Prostate gland (tissue), 2 donors: Measurements from ENCODE around the gene ALG1.
A peak's percentile ranks its signal among the peaks of the same experiment; 100 is the strongest.

Source experiments
- POLR2A ChIP-seq: fragments of 450-650 bp; IDR thresholded peaks from one replicate; pipeline ENCODE4 v1.6.1; 2016; ENCODE audit warnings: antibody characterized with exemption, mild to moderate bottlenecking
- POLR2AphosphoS5 ChIP-seq: sonication (generic); formaldehyde crosslinking; IDR thresholded peaks from one replicate; pipeline ENCODE4 v1.6.1; 2017; ENCODE audit warnings: antibody characterized with exemption
- TF ChIP-seq, protein P1 (sequence below), 4 experiments: fragments of 200-600 bp in 2 of 4; fragments of 450-650 bp in 2 of 4; sonication (generic) in 2 of 4; IDR thresholded peaks; 1 replicate in 3 of 4; 2 replicates in 1 of 4; pipeline ENCODE4 v1.5.1; 2016 to 2019; ENCODE audit warnings: antibody characterized with exemption in 4 of 4, mild to moderate bottlenecking in 2 of 4, moderate library complexity in 2 of 4

DNA sequence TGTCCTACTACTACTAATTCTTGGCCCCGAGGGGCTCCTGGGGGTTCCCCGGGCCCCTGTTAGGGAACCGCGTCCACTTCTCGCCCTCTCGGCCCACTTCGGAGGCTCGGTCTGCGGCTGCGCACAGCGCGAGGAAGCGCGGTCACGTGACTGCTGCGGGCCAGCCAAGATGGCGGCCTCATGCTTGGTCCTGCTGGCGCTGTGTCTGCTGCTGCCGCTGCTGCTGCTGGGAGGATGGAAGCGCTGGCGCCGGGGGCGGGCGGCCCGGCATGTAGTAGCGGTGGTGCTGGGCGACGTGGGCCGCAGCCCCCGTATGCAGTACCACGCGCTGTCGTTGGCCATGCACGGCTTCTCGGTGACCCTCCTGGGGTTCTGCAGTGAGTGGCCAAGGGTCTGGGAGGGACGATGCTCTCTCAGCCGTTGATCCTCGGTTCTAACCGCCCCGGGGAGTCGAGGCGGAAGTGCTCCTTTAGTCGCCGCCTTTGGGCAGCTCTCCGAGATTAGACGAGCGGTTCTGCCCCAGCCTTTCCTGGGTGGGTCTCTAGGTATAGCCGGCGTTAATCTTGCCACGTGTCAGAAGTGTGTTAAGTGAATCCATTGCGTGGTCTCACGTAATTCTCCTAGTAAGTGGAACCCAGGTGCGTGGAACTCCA, at the start of gene ALG1:
- TF ChIP-seq, protein P1, sequence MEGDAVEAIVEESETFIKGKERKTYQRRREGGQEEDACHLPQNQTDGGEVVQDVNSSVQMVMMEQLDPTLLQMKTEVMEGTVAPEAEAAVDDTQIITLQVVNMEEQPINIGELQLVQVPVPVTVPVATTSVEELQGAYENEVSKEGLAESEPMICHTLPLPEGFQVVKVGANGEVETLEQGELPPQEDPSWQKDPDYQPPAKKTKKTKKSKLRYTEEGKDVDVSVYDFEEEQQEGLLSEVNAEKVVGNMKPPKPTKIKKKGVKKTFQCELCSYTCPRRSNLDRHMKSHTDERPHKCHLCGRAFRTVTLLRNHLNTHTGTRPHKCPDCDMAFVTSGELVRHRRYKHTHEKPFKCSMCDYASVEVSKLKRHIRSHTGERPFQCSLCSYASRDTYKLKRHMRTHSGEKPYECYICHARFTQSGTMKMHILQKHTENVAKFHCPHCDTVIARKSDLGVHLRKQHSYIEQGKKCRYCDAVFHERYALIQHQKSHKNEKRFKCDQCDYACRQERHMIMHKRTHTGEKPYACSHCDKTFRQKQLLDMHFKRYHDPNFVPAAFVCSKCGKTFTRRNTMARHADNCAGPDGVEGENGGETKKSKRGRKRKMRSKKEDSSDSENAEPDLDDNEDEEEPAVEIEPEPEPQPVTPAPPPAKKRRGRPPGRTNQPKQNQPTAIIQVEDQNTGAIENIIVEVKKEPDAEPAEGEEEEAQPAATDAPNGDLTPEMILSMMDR (IDR thresholded peaks at IDR 0.05) = peak in 1 of 4 experiments; percentile 25
- TF ChIP-seq POLR2AphosphoS5 = peak; percentile 96
- TF ChIP-seq POLR2A = peak; percentile 53
